Measurements from ENCODE around the gene ANKHD1. TPM values are rescaled to one million over a fixed set of nuclear protein-coding genes. Genes with fewer than 3 reads are reported as not detected.
"Not testable (repeated sequence)": the region's sequence is repeated elsewhere in the genome, so short reads cannot be mapped to it uniquely, and the experiment has no call there.

ANKHD1 gene
- total RNA-seq, 2 experiments from 2014 or later: 86.7 to 89.6 TPM

GRCh38 chr5:140399979-140400729 lies 1.5 kb upstream of the ANKHD1 start:
- Mint-ChIP-seq H3K9me3 (no peaks in the 10 kb centered on the region), H3K4me1 (peaks cover 22% of the 10 kb centered on the region), H3K27me3 (no peaks in the 10 kb centered on the region), H3K27ac (no peak overlapping the region), H3K4me3 (no peak overlapping the region), H3K36me3 (peaks cover 11% of the 10 kb centered on the region)
- no peak for DNase-seq

GRCh38 chr5:140400730-140401361 lies 787 bp upstream of the ANKHD1 start:
- H3K4me3 Mint-ChIP-seq: no peak overlapping the region
- H3K9me3 Mint-ChIP-seq: no peaks in the 10 kb centered on the region
- DNase-seq: peak; percentile 86
- peaks cover 24% of the 10 kb centered on the region for H3K4me1 Mint-ChIP-seq
- no peaks in the 10 kb centered on the region for H3K27me3 Mint-ChIP-seq
- peaks cover 11% of the 10 kb centered on the region for H3K36me3 Mint-ChIP-seq
- H3K27ac Mint-ChIP-seq: no peak overlapping the region

GRCh38 chr5:140402258-140403074 lies 833 bp downstream of the ANKHD1 start:
- peaks cover 28% of the 10 kb centered on the region for H3K4me1 Mint-ChIP-seq
- no peaks in the 10 kb centered on the region for H3K9me3 Mint-ChIP-seq
- H3K4me3 Mint-ChIP-seq: no peak overlapping the region

GRCh38 chr5:140403613-140404012 lies 2.0 kb downstream of the ANKHD1 start:
- Mint-ChIP-seq H3K36me3 (peaks cover 18% of the 10 kb centered on the region), H3K27ac (peak overlapping the region; percentile 31), H3K27me3 (no peaks in the 10 kb centered on the region), H3K4me3 (no peak overlapping the region), H3K9me3 (no peaks in the 10 kb centered on the region), H3K4me1 (peaks cover 32% of the 10 kb centered on the region)
- no peak for DNase-seq

More at GRCh38 chr5:140402258-140403074, 833 bp downstream of the ANKHD1 start:
- H3K27me3 Mint-ChIP-seq: no peaks in the 10 kb centered on the region
- H3K27ac Mint-ChIP-seq: no peak overlapping the region
- peak; percentile 73 for DNase-seq
- peaks cover 15% of the 10 kb centered on the region for H3K36me3 Mint-ChIP-seq

GRCh38 chr5:140408750-140409241 lies 7.2 kb downstream of the ANKHD1 start:
- H3K9me3 Mint-ChIP-seq: no peaks in the 10 kb centered on the region
- H3K27me3 Mint-ChIP-seq: no peaks in the 10 kb centered on the region
- peaks cover 17% of the 10 kb centered on the region for H3K36me3 Mint-ChIP-seq
- peaks cover 35% of the 10 kb centered on the region for H3K4me1 Mint-ChIP-seq
- H3K27ac Mint-ChIP-seq: no peak overlapping the region
- no peak overlapping the region for H3K4me3 Mint-ChIP-seq
- no peak for DNase-seq

GRCh38 chr5:140413230-140413629 lies 11.6 kb downstream of the ANKHD1 start:
- Mint-ChIP-seq H3K27me3 (no peaks in the 10 kb centered on the region), H3K4me1 (peaks cover 26% of the 10 kb centered on the region), H3K36me3 (peaks cover 20% of the 10 kb centered on the region), H3K4me3 (no peak overlapping the region), H3K27ac (no peak overlapping the region), H3K9me3 (no peaks in the 10 kb centered on the region)
- DNase-seq: no peak

- no peak for DNase-seq
- no peaks in the 10 kb centered on the region for H3K9me3 Mint-ChIP-seq
- no peak overlapping the region for H3K4me3 Mint-ChIP-seq
- no peak overlapping the region for H3K27ac Mint-ChIP-seq
- H3K4me1 Mint-ChIP-seq: peaks cover 51% of the 10 kb centered on the region
- H3K27me3 Mint-ChIP-seq: no peaks in the 10 kb centered on the region
- peaks cover 29% of the 10 kb centered on the region for H3K36me3 Mint-ChIP-seq
Observed at GRCh38 chr5:140417235-140417634, 15.6 kb downstream of the ANKHD1 start.

GRCh38 chr5:140418862-140419520 lies 17.4 kb downstream of the ANKHD1 start:
- no peak overlapping the region for H3K27ac Mint-ChIP-seq
- H3K4me1 Mint-ChIP-seq: peaks cover 47% of the 10 kb centered on the region

GRCh38 chr5:140420226-140420570 lies 18.6 kb downstream of the ANKHD1 start:
- Mint-ChIP-seq H3K36me3 (peaks cover 21% of the 10 kb centered on the region), H3K27ac (no peak overlapping the region), H3K4me3 (no peak overlapping the region), H3K27me3 (no peaks in the 10 kb centered on the region), H3K4me1 (peaks cover 53% of the 10 kb centered on the region), H3K9me3 (no peaks in the 10 kb centered on the region)
- DNase-seq: no peak

More at GRCh38 chr5:140418862-140419520, 17.4 kb downstream of the ANKHD1 start:
- H3K4me3 Mint-ChIP-seq: no peak overlapping the region
- no peaks in the 10 kb centered on the region for H3K27me3 Mint-ChIP-seq
- no peak for DNase-seq
- H3K36me3 Mint-ChIP-seq: peaks cover 27% of the 10 kb centered on the region
- no peaks in the 10 kb centered on the region for H3K9me3 Mint-ChIP-seq

GRCh38 chr5:140420665-140421361 lies 19.2 kb downstream of the ANKHD1 start:
- Mint-ChIP-seq H3K4me3 (no peak overlapping the region), H3K36me3 (peaks cover 20% of the 10 kb centered on the region), H3K27ac (no peak overlapping the region), H3K4me1 (peaks cover 54% of the 10 kb centered on the region), H3K27me3 (no peaks in the 10 kb centered on the region), H3K9me3 (no peaks in the 10 kb centered on the region)
- no peak for DNase-seq

GRCh38 chr5:140421375-140421774 lies 19.7 kb downstream of the ANKHD1 start:
- H3K4me1 Mint-ChIP-seq: peaks cover 53% of the 10 kb centered on the region
- peaks cover 18% of the 10 kb centered on the region for H3K36me3 Mint-ChIP-seq
- not testable (repeated sequence) for DNase-seq, H3K4me3 Mint-ChIP-seq, H3K27me3 Mint-ChIP-seq, H3K9me3 Mint-ChIP-seq, H3K27ac Mint-ChIP-seq

GRCh38 chr5:140423609-140424008 lies 22.0 kb downstream of the ANKHD1 start:
- DNase-seq: no peak
- H3K4me3 Mint-ChIP-seq: no peak overlapping the region
- H3K36me3 Mint-ChIP-seq: peaks cover 27% of the 10 kb centered on the region
- H3K27ac Mint-ChIP-seq: peak overlapping the region; percentile 49
- H3K27me3 Mint-ChIP-seq: no peaks in the 10 kb centered on the region
- peaks cover 51% of the 10 kb centered on the region for H3K4me1 Mint-ChIP-seq
- no peaks in the 10 kb centered on the region for H3K9me3 Mint-ChIP-seq

GRCh38 chr5:140424135-140424534 lies 22.5 kb downstream of the ANKHD1 start:
- Mint-ChIP-seq H3K4me1 (peaks cover 48% of the 10 kb centered on the region), H3K27ac (no peak overlapping the region), H3K36me3 (peaks cover 27% of the 10 kb centered on the region), H3K4me3 (no peak overlapping the region), H3K9me3 (no peaks in the 10 kb centered on the region), H3K27me3 (no peaks in the 10 kb centered on the region)
- DNase-seq: no peak

GRCh38 chr5:140427726-140428125 lies 26.1 kb downstream of the ANKHD1 start:
- H3K27me3 Mint-ChIP-seq, DNase-seq, H3K4me3 Mint-ChIP-seq, H3K9me3 Mint-ChIP-seq, H3K27ac Mint-ChIP-seq: not testable (repeated sequence)
- Mint-ChIP-seq H3K36me3 (peaks cover 20% of the 10 kb centered on the region), H3K4me1 (peaks cover 40% of the 10 kb centered on the region)
